Fibroblast of upper back skin (primary cell): ENCODE data around the gene FRMD3.

Source experiments
- DNase-seq: peaks from one replicate; pipeline ENCODE4 v3.0.0-alpha.2; 2013

The FRMD3 gene

DNA sequence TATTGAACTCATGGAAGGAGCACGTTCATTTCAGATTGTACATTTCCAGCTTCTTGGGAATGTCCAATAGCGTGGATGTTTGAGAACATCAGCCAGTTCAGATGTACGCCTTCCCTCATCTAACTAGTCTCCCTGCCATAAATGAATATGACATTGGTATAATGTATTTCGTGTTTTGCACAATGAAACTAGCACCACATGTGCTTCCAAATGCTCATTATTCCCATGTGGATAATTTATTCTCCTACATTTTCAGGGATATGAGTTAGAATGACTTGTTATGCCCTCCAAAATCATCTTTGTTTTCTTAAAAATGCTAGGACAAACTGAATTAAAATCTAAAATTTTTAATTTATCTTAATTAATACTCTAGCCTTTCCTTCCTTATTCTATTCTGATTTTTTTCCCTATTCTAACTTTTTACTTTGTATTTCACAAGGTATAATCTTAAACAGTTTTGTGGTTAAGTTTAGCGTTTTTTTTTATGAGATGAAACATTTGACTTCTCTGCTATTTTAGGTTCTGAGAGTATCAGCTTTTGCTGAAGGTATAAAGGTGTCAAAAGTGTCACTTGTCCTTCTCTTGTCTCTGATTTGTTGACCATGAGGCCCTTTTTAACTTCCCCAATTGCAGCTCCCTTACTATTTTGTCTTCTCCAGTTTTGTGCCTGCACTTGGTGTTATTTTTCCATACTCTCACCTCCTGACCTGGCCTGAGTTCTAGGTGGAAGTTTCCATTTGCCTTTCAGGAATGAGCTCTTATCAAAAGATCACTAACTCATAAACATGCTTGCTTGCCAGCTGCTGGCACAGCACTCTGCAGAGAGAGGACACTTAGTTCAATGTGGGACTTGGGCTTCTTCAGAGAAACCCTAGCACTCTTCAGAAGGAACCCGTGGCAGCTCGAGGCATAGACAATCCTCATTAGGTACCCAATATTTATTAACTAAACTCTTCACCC is 106.8 kb downstream of the FRMD3 start:
- DNase-seq, result no peak

DNA sequence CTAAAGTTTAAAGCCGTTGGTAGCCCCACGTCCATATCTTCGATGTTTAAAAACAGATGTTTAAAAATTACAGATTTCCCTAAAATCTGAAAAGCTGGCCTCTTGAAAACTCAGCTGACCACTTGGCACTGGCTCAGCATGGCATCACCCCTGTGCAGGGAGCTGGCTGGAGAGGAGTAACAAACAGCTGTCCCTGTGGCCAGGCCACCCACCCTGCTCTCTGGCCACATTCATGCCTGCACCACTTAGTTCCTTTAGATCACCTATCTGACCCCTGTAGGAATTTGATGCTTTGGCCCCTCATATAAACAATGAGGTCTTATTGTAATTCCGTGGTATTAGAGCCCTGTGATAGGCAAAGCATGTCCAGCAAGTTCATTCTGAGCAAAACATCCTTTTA is 107.5 kb downstream of the FRMD3 start:
- no peak for DNase-seq

DNA sequence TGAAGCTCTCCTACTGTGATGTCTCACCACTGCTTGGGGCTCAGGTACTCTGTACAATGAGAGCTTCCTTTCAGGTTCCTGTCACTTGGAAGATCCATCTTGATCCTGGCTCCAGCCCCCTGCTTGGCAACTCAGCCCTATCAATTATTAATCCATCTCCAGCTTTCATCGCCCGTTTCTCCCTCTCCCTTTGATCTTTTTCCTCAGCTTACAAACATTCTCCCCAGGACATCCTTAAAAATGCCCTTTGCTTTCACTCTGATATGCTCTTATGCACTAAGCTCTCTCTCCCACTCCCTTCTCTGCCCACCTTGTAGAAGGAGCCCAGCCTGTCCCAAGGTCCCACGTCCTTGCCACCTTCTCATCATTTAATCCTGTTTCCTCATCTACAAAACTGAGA is 109.0 kb downstream of the FRMD3 start:
- DNase-seq, result no peak

DNA sequence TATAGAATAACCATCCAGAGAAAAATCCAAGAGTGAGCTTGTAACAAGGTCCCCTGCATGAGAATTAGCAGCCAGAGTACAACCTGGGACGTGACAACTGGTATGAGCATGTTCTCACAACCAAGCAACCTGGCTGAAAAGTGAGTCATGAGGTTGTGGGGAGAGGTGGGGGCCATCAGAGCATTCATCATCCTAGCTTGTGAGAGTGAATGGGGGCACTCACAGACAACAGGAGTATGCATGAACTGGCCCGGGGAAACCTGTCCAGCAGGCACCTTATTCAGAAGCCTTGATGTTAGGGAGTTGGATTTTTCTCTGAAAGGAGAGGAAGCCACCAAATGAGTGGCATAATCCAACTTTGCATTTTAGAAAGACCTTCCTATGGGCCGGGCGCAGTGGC is 113.0 kb downstream of the FRMD3 start:
- DNase-seq, result no peak

DNA sequence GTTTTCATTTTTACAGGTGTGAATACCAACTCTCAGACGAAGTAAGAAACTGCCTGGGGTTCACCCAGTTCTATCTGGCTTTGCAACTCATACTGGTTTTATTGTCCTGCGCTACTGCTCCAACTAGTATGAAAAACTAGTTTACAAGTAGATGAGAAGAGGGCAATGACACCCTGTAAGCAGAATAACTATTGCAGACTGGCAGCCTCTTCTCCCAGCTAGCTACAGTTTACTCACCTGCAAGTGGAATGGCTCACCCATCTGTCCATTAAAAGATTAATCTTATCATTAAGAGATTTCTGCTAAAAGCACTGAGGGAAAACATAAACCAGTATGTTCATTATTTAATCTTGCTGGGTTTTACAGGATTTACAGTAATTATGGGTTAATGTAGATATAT is 113.4 kb downstream of the FRMD3 start:
- no peak for DNase-seq

DNA sequence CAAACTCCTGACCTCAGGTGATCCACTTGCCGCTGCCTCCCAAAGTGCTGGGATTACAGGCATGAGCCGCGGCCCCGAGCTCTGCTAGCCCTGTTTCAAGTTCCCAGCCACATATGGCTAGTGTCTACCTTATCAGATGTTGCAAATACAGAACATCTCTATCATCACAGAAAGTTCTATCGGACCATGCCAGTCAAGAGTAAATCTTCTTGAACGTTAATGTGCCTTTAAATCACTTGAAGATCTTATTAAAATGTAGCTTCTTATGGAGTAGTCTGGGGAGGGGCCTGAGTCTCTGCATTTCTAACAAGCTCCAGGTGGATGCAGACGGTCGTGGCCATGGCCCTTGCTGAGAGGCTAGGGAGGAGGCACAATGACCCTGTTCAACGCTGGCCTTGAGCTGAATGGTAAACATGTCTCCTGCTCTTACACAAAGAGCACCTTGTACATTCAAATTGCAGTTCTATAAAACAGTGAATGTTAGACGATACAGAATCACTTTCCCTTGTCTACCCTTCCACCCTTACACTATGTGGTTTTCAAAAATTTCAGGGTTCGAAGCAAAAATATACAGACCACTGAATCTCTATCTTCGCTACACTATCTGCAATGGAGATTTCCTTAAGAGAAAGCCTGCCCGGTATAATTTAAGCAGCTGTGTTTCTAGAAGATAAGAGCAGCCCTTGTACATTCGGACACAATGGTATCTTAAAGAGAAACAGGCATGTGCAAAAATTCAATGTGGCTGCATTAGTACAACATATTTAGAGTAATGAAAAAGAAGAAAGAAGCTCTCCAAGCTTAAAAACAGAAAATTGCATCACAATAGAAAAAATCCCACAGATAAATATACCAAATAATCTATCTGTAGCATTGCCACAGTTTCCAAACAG is 114.1 kb downstream of the FRMD3 start:
- DNase-seq, result no peak

DNA sequence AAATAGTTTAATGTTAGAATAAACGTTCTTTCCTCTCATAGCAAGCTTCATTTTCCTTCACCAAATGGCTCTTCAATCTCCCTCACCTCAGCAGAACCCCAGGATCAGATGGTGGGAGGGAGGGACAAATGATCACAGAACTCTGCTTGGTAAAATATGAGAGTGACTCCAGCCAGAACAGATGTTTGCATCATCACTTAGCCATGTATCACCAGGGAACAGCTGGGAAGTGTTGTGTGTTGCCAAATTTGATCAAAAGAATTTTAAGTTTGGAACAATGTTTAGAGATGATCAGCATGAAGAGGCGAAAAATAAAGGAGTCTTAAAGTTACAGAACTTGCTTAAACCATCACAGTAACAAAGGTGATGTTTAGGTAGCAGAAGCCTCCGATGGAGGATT is 115.7 kb downstream of the FRMD3 start:
- peak; percentile 55 for DNase-seq

DNA sequence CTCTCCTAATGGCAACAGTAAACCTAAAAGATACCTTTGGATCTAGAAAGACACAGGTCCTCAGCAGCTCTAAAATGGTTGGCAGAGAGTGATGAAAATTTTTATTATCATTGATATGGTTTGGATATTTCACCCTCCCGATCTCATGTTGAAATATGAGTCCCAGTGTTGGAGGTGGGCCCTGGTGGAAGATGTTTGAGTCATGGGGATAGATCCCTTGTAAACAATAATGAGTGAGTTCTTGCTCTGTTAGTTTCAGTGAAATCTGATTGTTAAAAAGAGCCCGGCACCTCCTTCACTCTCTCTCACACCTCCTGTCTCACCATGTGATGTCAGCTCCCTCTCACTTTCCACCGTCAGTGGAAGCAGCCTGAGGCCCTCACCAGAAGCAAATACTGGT is 117.7 kb downstream of the FRMD3 start:
- DNase-seq, result no peak

DNA sequence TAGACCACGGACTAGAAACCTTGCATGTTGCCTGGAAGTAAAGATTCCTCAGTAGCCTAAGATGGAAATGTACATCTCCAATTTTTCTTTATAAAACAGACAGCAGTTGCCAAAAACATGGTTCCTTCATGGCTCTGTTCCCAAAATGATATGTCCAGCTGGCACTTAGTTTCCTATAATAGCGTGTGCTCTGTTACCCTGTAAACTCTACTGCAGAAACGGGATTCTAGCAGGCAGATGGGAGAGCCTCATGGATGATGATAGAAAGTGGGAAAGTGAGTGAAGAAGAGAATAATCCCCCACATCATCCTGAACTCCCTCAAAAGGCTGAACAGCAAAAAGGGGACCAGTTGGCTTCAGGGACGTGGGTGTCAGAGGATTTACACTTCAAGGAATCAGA is 118.2 kb downstream of the FRMD3 start:
- no peak for DNase-seq

DNA sequence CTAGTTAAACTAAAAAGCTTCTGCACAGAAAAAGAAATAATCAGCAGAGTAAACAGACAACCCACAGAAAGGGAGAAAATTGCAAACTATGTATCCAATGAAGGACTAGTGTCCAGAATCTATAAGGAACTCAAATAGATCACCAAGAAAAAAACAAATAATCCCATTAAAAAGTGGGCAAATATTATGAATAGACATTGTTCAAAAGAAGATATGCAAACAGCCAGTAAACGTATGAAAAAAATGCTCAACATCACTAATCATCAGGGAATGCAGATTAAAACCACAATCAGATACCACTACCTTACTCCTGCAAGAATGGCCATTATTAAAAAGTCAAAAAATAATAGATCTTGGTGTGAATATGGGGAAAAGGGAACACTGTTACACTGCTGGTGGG is 119.9 kb downstream of the FRMD3 start:
- no peak for DNase-seq

DNA sequence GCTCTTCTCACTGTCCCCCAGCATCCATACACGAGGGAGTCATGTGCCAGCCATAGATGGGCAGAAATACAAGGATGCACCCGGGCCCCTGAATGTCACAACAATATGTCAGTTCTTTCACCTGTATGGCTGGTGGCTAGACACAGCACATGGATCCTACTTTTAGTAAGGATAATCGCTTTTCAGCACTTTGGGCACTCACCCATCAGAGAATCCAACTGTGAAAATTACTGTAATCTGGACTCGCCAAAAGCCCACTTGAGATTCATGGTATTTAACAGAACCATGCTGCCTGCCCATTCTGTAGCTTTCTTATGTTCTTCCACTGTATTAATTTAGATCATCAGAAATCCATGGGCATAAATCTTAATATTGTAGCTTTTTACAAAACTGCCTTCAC is 124.8 kb downstream of the FRMD3 start:
- no peak for DNase-seq

DNA sequence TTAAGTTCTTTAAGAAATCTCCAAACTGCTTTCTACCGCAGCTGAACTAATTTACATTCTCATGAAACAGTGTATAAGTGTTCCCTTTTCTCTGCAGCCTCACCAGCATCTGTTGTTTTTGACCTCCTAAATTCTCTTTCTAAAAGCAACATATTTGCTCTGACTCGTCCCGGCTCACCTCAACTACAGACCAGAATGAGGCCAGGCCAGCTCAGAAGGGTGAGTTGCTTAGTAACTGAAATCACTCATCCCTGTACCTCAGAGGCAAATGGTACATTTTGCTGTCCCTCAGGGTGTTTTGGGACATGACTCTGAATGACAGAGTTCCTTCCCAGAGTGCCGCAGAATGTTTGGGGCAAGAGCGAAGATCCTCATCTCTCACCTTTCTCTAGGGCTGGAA is 127.5 kb downstream of the FRMD3 start:
- no peak for DNase-seq

DNA sequence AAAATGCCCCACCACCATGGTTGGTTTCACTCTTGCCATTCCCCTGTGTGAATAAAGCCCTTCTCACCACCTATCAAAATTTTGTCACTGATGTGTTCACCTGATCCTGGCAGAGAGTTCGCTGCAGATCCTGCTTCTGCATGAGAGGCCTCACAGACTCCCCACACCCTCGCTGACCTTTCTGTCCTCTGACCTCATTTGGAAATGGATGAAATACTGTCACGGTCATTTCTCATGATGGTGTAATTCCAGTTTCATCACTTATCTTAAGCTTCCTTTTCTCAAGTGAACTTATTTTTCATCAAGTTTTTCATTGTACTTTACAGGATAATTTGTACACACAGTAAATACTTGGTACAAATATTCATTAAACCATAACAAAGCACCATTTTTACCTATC is 131.3 kb downstream of the FRMD3 start:
- no peak for DNase-seq

DNA sequence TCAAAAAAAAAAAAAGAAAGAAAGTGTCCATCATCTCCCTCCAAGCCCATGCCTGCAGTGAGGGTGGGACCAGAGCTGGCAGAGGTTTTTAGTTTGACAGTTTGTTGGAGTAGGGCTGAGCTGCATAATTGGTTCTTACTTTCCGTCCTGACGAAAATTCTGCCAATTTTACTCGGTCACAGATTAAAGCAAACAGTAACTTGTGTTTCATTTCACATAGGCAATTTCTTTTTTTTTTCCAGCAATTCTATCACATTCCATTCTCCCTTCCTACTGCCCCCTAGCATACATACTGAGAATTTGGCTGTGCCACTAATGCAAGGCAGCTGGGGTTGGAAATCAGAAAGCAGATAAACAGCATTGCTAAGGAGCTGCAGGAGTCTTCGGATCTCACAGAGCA is 132.4 kb downstream of the FRMD3 start:
- peak; percentile 26 for DNase-seq

DNA sequence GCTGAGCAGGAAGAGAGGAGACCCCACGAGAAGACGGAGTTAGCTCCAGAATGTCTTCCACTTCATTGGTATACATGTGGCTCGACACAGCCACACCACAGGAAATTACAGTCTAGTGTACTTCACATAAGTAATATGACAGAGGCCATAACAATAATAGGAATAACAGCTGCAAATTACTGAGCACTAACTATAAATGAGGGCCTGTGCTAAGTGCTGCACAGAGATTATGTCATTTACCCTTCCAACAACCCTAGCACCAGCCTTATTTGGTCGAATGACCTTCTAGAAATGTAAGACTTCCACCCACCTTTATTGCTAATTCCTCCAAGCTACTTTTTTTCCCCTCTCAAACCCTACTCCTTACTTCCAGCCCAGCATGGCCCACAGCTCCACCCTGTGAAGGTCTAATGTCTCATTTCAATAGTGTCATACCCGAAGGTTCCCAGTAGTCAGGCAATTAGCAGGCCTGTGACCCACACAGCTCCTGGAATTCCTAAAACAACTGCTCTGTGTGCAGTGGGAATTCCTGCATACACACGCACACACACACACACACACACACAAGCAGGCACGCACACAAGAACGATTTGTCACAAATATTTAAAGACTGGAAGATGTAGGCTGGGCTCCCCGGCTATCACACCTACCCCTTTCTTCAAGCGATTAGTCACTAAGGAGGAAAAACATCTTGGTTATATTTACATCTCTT is 134.5 kb downstream of the FRMD3 start:
- DNase-seq, result peak; percentile 74

DNA sequence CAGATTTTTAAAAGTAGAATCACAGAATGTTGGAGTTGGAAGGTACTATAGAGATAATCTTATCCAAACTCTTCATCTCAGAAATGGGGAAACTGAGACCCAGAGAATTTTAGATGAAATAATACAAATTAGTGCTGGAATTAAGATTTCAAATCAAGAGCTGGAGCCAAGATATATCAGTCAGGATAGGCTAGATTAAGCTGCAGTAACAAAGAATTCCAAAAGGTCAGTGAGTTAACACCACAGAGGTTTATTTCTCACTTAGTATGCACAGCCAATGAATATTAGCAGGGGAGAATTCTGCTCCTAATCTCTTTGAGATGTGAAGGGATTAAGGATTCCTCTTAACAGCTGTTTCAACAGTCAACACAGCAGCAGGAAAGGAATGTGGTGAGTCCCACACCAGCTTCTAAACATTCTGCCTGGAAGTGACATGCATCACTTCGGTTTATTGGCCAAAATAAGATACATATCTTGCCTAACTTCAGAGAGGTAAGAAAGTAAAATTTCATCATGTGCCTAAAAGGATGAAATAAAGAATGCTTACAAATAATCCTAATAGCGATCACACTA is 136.8 kb downstream of the FRMD3 start:
- peak; percentile 40 for DNase-seq

DNA sequence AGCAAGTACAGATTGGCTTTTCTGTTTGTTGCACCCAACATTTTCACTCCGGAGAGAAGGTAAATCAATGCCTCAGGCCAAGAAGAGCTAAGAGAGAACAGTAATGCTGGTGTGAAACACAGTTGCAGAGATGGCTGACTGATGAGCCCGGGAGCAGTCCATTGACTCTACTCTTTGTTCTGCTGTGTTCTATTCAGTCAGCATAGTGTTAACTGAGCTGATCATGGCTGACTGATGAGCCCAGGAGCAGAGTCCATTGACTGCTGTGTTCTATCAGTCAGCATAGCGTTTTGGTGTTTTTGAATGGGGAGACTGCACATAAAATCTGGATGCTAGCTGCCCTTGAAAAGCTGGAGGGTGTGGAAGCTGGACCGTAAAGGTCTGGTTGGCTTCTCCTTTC is 141.4 kb downstream of the FRMD3 start:
- no peak for DNase-seq

DNA sequence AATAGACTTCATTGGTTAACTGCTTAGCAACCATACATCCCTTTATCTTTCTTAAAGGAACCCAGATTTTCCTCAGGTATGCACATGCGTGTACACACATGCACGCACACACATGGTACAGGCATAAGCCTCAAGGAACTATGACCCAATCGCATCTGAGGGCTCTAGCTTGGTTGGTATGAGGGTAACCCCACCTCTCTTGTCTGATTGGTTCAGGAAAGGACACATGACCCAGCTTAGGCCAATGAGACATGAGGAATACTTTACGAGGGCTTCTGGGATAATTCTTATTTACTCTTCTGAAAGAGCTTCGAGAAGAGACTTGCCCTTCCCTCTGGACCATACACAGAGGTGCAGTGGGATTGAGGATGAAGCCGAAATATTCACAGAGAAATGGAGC is 141.9 kb downstream of the FRMD3 start:
- DNase-seq, result no peak

DNA sequence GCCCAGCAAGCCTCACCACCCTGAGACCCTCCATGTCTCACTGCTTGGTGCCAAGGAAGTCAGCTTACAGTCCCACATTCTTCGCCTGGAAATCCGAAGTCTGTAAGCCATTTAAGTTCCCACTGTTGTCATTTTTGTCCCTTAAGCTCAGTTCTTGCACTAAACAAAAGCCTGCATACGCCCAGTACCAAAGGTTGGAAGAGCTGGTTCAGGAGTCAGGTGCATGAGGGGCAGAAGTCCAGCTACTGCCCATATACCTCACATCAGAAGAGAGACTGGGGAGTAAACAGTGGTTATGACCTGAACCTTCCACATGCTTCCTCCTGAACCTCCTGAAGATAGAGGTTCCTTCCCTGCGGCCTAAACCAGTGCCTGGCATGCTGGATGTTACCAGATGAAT is 146.0 kb downstream of the FRMD3 start:
- DNase-seq, result no peak

DNA sequence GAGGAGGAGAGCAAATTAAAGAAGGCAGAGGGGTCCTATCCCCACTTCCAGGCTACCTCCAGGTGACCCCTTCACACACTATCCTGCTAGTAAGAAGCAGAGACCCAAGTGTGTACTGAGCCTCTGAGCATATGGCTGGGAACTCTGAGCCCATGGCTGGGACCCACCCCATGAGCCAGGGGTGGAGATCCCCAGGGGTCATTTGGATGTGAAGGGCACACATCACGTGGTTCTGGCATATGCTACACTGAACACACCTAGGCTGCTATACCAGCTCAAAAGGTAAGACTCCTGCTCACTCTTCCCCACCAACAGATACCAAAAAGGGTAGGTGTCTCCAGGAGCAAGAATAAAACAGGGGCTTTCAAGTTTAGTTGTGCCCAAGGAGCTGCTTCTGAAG is 149.9 kb downstream of the FRMD3 start:
- DNase-seq, result no peak

DNA sequence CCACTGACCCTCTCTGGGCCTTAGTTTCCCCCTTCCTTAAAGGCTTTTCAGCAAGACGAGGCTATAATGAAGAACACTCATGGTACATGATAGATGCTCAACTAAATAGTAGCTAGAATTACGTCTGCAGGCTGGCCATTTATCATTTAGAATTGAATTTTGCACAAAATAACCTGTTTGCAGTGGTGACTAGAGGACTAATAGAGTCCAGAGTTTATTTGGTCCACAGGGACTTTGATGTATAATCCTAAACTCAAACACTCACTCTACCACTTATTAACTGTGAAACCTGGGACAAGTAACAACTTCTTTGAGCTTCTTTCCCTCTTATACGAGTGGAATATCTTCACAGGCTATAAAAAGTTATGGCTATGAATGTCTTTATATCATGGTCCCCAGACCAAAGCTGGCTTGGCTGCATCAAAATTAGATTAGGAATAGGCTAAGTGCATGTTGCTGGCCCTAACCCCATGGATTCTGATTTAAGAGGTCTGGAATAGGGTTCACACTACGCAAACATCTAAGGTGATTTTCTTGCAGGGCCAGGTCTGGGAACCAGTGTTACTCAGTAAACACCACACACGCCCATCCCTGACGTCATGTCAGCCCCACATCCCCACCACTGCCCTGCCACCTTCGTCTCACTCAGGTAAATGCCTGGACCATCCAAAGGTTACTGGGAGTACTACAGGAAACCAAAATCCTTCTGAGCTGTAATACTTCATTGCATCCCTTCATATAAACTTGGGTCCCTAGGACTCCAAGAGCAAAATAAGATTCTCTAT is 150.6 kb downstream of the FRMD3 start:
- DNase-seq, result no peak

DNA sequence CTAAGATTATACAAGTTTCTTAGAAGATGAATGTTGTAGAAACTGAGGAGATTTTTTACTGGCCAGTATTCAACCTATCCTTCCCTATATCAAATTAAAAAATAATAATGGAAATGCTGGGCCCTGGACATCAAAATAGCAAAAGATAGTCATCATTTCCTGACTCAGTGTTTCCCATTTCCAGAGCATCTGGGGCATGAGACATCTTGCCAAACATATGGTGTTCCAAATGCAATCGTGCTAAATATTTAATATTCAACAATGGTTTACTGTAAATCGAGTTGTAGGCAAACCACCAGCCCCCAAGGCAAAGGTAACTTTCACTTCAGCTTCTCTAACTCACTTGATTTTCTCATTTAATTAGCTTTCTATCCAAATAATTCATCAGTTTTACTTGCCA is 152.9 kb downstream of the FRMD3 start:
- DNase-seq, result peak; percentile 72
